HepG2 (cell line): Measurements from ENCODE around the gene SIX4. TPM values are rescaled to one million over a fixed set of nuclear protein-coding genes. Genes with fewer than 3 reads are reported as not detected.
A peak's percentile ranks its signal among the peaks of the same experiment; 100 is the strongest.

Experiments used
- HNRNPLL ChIP-seq: fragments of 200-400 bp; formaldehyde crosslinking; IDR thresholded peaks from 2 replicates; pipeline ENCODE4 v1.6.1; 2017; ENCODE audit warnings: mild to moderate bottlenecking, low read depth, low read length; ENCODE audit not compliant: poor library complexity, severe bottlenecking
- MBNL3 ChIP-seq: fragments of 250-450 bp; sonication (Bioruptor Pico); conservative IDR thresholded peaks from 2 replicates; pipeline ENCODE4 v1.8.0; 2022; ENCODE audit warnings: mild to moderate bottlenecking, inconsistent platforms
- MNT ChIP-seq: fragments of 450-650 bp; IDR thresholded peaks from 2 replicates; pipeline ENCODE4 v1.6.1; 2016
- MXD4 ChIP-seq: IDR thresholded peaks from 2 replicates; pipeline ENCODE4 v1.6.1; 2016; ENCODE audit warnings: mild to moderate bottlenecking, missing biosample characterization, missing genetic modification reagents
- NFYC ChIP-seq: IDR thresholded peaks from 2 replicates; pipeline ENCODE4 v1.6.1; 2016; ENCODE audit warnings: missing genetic modification reagents, missing compliant biosample characterization
- PHF20 ChIP-seq: sonication (generic); formaldehyde crosslinking; IDR thresholded peaks from 2 replicates; pipeline ENCODE4 v1.5.0; 2020; ENCODE audit warnings: mild to moderate bottlenecking, missing genetic modification reagents
- RARG ChIP-seq: sonication (generic); formaldehyde crosslinking; IDR thresholded peaks from 2 replicates; pipeline ENCODE4 v1.4.0; 2020; ENCODE audit warnings: low read depth, mild to moderate bottlenecking, missing genetic modification reagents
- REPIN1 ChIP-seq: sonication (generic); formaldehyde crosslinking; IDR thresholded peaks from 2 replicates; pipeline ENCODE4 v1.8.0; 2022; ENCODE audit warnings: missing genetic modification reagents, low read depth, mild to moderate bottlenecking, borderline replicate concordance
- SIX1 ChIP-seq: sonication (generic); formaldehyde crosslinking; IDR thresholded peaks from 2 replicates; pipeline ENCODE4 v1.4.0; 2020; ENCODE audit warnings: missing genetic modification reagents, borderline replicate concordance
- ZBTB7B ChIP-seq: sonication (generic); formaldehyde crosslinking; IDR thresholded peaks from 2 replicates; pipeline ENCODE4 v1.4.0; 2020; ENCODE audit warnings: missing genetic modification reagents
- ZFP82 ChIP-seq: sonication (generic); formaldehyde crosslinking; IDR thresholded peaks from 2 replicates; pipeline ENCODE4 v1.5.1; 2020; ENCODE audit warnings: mild to moderate bottlenecking, missing genetic modification reagents, borderline replicate concordance
- ZNF282 ChIP-seq: fragments of 450-650 bp; IDR thresholded peaks from 2 replicates; pipeline ENCODE4 v1.6.1; 2018; ENCODE audit not compliant: partially characterized antibody
- ZNF788 ChIP-seq: sonication (generic); formaldehyde crosslinking; IDR thresholded peaks from 2 replicates; pipeline ENCODE4 v1.5.0; 2020; ENCODE audit warnings: mild to moderate bottlenecking, missing genetic modification reagents, borderline replicate concordance
- polyA plus RNA-seq, 8 experiments: library from polyadenylated mRNA; depleted of rRNA in 3 of 8; stranded (reverse) in 7 of 8; unstranded in 1 of 8; fragments of >200 nt; fragmentation: Illumina TruSeq in 4 of 8; extraction: Trizol in 4 of 8; gene quantifications; 2 replicates each; pipeline versions ENCODE4 v1.2.1 to v1.2.3, GENCODE V29; 2011 to 2016; ENCODE audit warnings: low read depth in 4 of 8, missing spikeins in 1 of 8, mixed read lengths in 1 of 8; ENCODE audit not compliant: insufficient read depth in 1 of 8
- total RNA-seq, 5 experiments: library from RNA; depleted of rRNA; stranded (reverse); fragments of >200 nt; fragmentation: Illumina TruSeq; extraction: Trizol; gene quantifications; 2 replicates each; pipeline ENCODE4 v1.2.3, GENCODE V29; 2016; ENCODE audit warnings: low read depth in 1 of 5
- TF ChIP-seq, protein P1 (sequence below): IDR thresholded peaks from 2 replicates; pipeline ENCODE4 v1.6.1; 2016; ENCODE audit warnings: mild to moderate bottlenecking
- TF ChIP-seq, protein P2 (sequence below): sonication (generic); formaldehyde crosslinking; IDR thresholded peaks from 2 replicates; pipeline ENCODE4 v1.4.0; 2020; ENCODE audit warnings: mild to moderate bottlenecking, missing genetic modification reagents

Gene SIX4
- total and polyA plus RNA-seq, 2 of the 13 experiments (the other 11 are each of a cell fraction or from before 2014, with no cell fraction given): 5.0 to 6.0 TPM

GRCh38 chr14:60723907-60724618, at the start of gene SIX4 (continued):
- TF ChIP-seq RARG (CRISPR knock-in tag) (no peak), MNT (no peak), SIX1 (CRISPR knock-in tag) (peak; percentile 73; the same call in 1 of the 2 replicates), HNRNPLL (peak; percentile 46), NFYC (peak; percentile 58), ZBTB7B (CRISPR knock-in tag) (peak; percentile 30; the same call in 1 of the 2 replicates), REPIN1 (peak; percentile 37; the same call in 1 of the 2 replicates), MBNL3 (no peak), ZFP82 (no peak), ZNF282 (no peak), PHF20 (CRISPR knock-in tag) (no peak), MXD4 (peak; percentile 47; the same call in 1 of the 2 replicates), ZNF788 (CRISPR knock-in tag) (peak; percentile 63; the same call in 1 of the 2 replicates)
- TF ChIP-seq, protein P1, sequence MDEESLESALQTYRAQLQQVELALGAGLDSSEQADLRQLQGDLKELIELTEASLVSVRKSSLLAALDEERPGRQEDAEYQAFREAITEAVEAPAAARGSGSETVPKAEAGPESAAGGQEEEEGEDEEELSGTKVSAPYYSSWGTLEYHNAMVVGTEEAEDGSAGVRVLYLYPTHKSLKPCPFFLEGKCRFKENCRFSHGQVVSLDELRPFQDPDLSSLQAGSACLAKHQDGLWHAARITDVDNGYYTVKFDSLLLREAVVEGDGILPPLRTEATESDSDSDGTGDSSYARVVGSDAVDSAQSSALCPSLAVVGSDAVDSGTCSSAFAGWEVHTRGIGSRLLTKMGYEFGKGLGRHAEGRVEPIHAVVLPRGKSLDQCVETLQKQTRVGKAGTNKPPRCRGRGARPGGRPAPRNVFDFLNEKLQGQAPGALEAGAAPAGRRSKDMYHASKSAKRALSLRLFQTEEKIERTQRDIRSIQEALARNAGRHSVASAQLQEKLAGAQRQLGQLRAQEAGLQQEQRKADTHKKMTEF (CRISPR knock-in tag): peak; percentile 25; the same call in 1 of the 2 replicates
- TF ChIP-seq, protein P2, sequence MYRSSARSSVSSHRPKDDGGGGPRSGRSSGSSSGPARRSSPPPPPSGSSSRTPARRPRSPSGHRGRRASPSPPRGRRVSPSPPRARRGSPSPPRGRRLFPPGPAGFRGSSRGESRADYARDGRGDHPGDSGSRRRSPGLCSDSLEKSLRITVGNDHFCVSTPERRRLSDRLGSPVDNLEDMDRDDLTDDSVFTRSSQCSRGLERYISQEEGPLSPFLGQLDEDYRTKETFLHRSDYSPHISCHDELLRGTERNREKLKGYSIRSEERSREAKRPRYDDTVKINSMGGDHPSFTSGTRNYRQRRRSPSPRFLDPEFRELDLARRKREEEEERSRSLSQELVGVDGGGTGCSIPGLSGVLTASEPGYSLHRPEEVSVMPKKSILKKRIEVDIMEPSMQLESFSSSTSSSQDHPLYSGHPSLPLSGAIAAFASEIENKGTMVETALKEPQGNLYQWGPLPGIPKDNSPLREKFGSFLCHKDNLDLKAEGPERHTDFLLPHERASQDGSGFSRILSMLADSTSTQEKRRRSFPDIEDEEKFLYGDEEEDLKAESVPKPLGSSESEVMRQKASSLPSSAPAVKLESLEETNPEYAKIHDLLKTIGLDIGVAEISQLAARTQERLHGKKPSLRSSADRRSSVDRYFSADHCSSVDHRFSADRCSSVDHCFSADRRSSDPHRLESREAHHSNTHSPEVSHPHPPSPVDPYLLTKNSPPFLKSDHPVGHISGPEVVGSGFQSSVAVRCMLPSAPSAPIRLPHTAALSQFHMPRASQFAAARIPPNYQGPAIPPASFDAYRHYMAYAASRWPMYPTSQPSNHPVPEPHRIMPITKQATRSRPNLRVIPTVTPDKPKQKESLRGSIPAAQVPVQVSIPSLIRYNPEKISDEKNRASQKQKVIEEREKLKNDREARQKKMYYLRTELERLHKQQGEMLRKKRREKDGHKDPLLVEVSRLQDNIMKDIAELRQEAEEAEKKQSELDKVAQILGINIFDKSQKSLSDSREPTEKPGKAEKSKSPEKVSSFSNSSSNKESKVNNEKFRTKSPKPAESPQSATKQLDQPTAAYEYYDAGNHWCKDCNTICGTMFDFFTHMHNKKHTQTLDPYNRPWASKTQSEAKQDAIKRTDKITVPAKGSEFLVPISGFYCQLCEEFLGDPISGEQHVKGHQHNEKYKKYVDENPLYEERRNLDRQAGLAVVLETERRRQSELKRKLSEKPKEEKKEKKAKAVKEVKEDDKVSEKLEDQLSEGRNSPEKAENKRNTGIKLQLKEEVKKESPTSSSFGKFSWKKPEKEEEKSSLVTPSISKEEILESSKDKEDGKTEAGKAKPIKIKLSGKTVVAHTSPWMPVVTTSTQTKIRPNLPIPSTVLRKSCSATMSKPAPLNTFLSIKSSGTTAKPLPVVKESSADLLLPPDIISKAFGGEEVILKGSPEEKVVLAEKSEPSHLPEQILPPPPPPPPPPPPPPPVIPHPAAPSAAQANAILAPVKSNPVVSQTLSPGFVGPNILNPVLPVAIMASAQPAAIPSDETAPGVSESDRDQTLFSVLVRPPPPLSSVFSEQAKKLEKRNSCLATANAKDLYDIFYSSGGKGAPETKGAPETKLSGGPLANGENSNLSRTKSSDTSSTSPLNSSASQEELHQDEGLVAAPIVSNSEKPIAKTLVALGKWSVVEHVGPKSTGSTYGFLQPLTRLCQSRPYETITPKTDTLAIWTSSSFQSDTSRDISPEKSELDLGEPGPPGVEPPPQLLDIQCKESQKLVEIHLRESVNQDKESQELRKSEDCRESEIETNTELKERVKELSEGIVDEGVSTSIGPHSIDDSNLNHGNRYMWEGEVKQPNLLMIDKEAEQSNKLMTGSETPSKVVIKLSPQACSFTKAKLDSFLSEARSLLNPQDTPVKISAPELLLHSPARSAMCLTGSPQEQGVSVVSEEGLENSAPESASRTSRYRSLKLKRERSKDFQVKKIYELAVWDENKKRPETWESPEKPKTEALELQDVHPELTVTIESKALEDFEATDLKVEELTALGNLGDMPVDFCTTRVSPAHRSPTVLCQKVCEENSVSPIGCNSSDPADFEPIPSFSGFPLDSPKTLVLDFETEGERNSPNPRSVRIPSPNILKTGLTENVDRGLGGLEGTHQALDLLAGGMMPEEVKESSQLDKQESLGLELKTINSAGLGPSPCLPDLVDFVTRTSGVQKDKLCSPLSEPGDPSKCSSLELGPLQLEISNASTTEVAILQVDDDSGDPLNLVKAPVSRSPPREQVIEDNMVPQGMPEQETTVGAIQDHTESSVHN (CRISPR knock-in tag): no peak
